Upper lobe of left lung (tissue), 4 donors: Measurements from ENCODE around the gene APOE.
A peak's percentile ranks its signal among the peaks of the same experiment; 100 is the strongest.

Experiments used
- CTCF ChIP-seq, 6 experiments: fragments of 450-650 bp in 4 of 6; fragments of 200-600 bp in 2 of 6; sonication (generic) in 2 of 6; IDR thresholded peaks; one replicate each; pipeline ENCODE4 v1.5.1; 2016 to 2019; ENCODE audit warnings: antibody characterized with exemption in 6 of 6
- POLR2AphosphoS5 ChIP-seq, 2 donors: sonication (generic); formaldehyde crosslinking; IDR thresholded peaks; one replicate each; pipeline ENCODE4 v1.5.1; 2017; ENCODE audit warnings: antibody characterized with exemption in 2 of 2

GRCh38 chr19:44954649-44955504 is 49.3 kb downstream of the APOE start, which contains the start of gene CLPTM1:
- peak in 2 of 6 experiments; percentile 12 to 21 for TF ChIP-seq CTCF (IDR thresholded peaks at IDR 0.05)
- peak; percentile 89 to 93 for TF ChIP-seq POLR2AphosphoS5 (IDR thresholded peaks at IDR 0.05)
